ENCODE data around the gene ZNF778.

Gene ZNF778

DNA sequence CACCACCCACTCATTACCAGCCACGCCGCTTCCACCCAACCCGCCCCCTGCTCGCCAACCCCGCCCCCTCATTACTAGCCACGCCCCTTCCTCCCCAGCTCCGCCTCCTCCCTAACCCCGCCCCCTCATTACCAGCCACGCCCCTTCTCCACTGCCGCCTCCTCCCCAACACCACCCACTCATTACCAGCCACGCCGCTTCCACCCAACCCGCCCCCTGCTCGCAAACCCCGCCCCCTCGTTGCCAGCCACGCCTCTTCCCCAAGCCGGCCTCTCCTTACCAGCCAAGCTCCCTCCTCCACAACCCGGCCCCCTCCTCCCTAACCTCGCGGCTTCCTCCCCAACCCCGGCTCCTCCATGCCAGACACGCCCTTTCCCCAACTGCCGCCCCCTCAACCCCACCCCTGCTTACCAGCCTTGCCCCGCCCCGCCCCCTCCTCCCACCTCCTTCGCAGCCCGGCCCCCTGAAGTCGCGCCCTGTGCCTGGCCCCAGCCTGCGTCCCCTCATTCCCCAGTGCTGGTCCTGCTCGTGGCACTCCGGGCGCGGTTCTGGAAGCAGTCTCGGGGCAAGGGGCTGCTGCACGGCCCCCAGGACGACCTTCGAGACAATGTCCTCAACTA, 24.4 kb upstream of the ZNF778 start:
- TF ChIP-seq, protein P1, sequence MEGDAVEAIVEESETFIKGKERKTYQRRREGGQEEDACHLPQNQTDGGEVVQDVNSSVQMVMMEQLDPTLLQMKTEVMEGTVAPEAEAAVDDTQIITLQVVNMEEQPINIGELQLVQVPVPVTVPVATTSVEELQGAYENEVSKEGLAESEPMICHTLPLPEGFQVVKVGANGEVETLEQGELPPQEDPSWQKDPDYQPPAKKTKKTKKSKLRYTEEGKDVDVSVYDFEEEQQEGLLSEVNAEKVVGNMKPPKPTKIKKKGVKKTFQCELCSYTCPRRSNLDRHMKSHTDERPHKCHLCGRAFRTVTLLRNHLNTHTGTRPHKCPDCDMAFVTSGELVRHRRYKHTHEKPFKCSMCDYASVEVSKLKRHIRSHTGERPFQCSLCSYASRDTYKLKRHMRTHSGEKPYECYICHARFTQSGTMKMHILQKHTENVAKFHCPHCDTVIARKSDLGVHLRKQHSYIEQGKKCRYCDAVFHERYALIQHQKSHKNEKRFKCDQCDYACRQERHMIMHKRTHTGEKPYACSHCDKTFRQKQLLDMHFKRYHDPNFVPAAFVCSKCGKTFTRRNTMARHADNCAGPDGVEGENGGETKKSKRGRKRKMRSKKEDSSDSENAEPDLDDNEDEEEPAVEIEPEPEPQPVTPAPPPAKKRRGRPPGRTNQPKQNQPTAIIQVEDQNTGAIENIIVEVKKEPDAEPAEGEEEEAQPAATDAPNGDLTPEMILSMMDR (IDR thresholded peaks at IDR 0.05), result no peak
- Mint-ChIP-seq H3K4me3 (no peak overlapping the region), H3K9me3 (no peaks in the 10 kb centered on the region), H3K27me3 (ENCODE audit: low read depth, poor library complexity) (peaks cover 52% of the 10 kb centered on the region), H3K27ac (no peak overlapping the region), H3K36me3 (ENCODE audit: low read depth) (no peaks in the 10 kb centered on the region), H3K4me1 (no peaks in the 10 kb centered on the region)
- DNase-seq, result peak; percentile 82

DNA sequence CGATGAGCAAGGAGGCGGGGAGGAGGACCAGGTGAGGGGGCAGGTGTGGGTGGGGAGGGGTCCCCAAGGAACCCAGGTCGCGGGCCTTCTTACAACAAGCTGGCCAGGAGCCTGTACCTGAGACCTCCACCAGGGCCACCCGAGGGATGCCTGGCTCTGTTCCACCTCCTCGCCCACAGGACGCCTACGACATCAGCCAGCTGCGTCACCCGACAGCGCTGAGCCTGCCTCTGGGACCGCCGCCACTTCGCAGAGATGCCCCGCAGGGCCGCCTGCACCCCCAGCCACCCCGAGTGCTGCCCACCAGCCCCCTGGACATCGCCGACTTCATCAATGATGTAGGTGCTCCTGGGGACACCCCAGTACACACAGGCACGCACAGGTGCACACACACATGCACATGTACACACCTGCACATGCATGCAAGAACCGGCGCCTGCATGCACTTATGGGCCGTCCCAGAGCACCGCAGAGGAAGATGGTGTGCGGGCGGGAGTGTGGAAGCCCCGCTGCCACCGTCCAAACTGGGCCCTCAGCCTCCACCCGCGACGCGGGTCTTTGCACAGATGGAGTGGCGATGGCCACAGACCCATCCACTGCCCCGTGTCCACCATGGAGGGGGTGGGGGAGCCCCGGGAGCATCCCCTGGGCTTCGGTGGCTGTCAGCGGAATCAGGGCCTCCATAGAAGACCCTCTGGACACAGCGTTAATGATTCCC, 23.8 kb upstream of the ZNF778 start:
- no peaks in the 10 kb centered on the region for H3K9me3 Mint-ChIP-seq
- no peaks in the 10 kb centered on the region for H3K36me3 Mint-ChIP-seq (ENCODE audit: low read depth)
- TF ChIP-seq, protein P1 (IDR thresholded peaks at IDR 0.05), result no peak
- H3K27me3 Mint-ChIP-seq (ENCODE audit: low read depth, poor library complexity), result peaks cover 50% of the 10 kb centered on the region
- H3K4me3 Mint-ChIP-seq, result no peak overlapping the region
- no peak overlapping the region for H3K27ac Mint-ChIP-seq
- H3K4me1 Mint-ChIP-seq, result no peaks in the 10 kb centered on the region
- DNase-seq, result no peak

DNA sequence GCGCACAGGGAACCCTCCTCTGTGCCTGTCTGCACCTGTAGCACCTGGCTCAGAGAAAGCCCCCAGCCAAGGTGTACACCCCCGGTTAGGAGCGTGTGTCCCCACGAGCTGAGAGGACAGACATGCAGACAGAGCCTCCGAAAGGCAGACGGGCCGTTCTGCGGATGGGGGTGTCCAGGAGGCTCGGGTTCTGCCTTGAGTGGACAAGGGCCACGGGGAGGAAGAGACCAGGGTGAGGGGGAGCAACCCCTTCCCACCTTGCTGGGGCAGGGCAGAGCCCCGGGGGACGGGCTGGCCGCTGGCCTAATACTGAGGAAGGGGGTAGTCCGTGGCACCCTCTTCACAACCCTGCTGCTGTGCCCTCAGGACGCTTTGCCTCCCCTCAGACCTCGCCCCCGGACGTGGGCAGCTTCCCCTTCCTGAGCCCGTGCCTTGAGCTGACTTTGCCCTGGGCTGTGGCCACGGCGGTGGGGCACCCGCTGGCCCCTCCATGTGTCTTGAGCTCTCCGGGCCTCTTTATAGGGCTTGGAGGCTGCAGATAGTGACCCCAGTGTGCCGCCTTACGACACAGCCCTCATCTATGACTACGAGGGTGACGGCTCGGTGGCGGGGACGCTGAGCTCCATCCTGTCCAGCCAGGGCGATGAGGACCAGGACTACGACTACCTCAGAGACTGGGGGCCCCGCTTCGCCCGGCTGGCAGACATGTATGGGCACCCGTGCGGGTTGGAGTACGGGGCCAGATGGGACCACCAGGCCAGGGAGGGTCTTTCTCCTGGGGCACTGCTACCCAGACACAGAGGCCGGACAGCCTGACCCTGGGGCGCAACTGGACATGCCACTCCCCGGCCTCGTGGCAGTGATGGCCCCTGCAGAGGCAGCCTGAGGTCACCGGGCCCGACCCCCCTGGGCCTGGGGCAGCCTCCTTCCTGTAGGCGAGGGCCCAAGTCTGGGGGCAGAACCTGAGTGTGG, 22.9 kb upstream of the ZNF778 start:
- Mint-ChIP-seq H3K27ac (no peak overlapping the region), H3K27me3 (ENCODE audit: low read depth, poor library complexity) (peaks cover 50% of the 10 kb centered on the region), H3K4me3 (no peak overlapping the region), H3K36me3 (ENCODE audit: low read depth) (no peaks in the 10 kb centered on the region), H3K4me1 (no peaks in the 10 kb centered on the region), H3K9me3 (no peaks in the 10 kb centered on the region)
- TF ChIP-seq, protein P1 (IDR thresholded peaks at IDR 0.05), result no peak
- DNase-seq, result no peak

DNA sequence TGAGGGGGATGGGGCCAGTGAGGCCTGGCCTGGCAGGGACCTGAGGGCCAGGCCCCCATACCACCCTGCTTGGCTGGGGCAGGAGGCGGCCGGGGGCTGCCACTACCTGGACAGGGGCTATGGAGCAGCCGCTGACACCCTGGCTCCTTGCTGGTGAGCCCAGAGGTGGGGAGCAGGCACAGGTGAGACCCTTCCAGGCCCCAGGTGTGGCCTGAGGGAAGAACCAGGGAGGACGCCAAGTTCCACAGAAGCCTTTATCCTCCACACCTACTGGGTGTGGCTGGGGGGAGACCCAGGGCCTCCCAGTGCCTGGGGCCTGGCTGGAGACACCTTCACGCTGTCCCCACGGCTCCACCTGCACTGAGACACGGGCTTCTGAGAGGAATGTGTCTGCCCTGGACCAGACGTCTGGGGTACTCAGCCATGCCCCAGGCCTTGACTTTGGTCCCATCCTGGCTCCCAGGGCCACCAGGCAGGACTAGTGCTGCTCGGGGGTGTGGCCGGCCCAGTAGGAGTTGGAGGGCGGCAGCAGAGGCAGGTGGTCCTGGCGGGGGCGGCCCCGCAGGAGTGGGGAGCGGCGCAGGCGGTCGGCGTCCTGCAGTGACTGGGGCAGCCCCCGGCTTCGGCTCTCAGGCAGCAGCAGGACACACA, 21.9 kb upstream of the ZNF778 start:
- Mint-ChIP-seq H3K27ac (no peak overlapping the region), H3K27me3 (ENCODE audit: low read depth, poor library complexity) (peaks cover 50% of the 10 kb centered on the region), H3K36me3 (ENCODE audit: low read depth) (no peaks in the 10 kb centered on the region), H3K4me3 (no peak overlapping the region), H3K4me1 (peaks cover 9% of the 10 kb centered on the region), H3K9me3 (no peaks in the 10 kb centered on the region)
- no peak for DNase-seq
- TF ChIP-seq, protein P1 (IDR thresholded peaks at IDR 0.05), result no peak

DNA sequence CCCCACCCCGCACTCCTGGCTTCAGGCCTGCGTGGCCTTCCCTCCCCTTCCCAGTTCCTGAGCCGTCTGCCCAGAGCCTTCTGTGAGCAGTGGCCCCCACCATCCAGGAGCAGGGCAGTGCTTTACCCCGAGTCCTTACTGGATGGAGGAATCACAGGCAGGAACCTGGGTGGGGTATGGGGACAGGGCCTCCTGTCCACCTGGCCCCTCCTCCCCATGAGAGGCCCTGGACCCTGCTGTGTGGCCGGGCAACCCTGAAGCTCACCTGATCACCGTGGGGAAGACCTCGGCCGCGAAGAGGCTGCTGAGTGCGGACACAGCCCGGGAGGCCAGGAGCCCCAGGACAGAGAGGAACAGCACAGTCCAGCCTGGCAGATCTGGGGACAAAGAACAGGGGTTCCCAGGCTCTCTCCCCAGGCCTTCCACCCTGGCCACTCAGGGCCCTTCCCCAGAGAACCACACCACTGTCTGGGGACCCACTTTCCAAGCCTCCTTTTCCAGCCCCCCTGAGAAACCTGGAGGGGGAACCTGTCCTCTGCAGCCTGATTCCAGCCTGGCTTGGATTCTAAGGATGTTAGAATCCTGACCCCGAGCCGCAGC, 20.4 kb upstream of the ZNF778 start:
- H3K4me3 Mint-ChIP-seq, result no peak overlapping the region
- H3K4me1 Mint-ChIP-seq, result peaks cover 11% of the 10 kb centered on the region
- H3K27ac Mint-ChIP-seq, result no peak overlapping the region
- no peaks in the 10 kb centered on the region for H3K9me3 Mint-ChIP-seq
- no peaks in the 10 kb centered on the region for H3K36me3 Mint-ChIP-seq (ENCODE audit: low read depth)
- peaks cover 48% of the 10 kb centered on the region for H3K27me3 Mint-ChIP-seq (ENCODE audit: low read depth, poor library complexity)
- TF ChIP-seq, protein P1 (IDR thresholded peaks at IDR 0.05), result no peak
- DNase-seq, result no peak
